HL-60 (cell line): Measurements from ENCODE around the gene FGF12.

Source experiments
- POLR2AphosphoS5 ChIP-seq: IDR thresholded peaks from 2 replicates; pipeline ENCODE4 v1.6.1; 2012; ENCODE audit warnings: low read depth
- TF ChIP-seq, protein P1 (sequence below): IDR thresholded peaks from one replicate; pipeline ENCODE4 v1.5.1; 2011; ENCODE audit warnings: low read length, control low read depth, inconsistent platforms; ENCODE audit not compliant: insufficient read depth

DNA sequence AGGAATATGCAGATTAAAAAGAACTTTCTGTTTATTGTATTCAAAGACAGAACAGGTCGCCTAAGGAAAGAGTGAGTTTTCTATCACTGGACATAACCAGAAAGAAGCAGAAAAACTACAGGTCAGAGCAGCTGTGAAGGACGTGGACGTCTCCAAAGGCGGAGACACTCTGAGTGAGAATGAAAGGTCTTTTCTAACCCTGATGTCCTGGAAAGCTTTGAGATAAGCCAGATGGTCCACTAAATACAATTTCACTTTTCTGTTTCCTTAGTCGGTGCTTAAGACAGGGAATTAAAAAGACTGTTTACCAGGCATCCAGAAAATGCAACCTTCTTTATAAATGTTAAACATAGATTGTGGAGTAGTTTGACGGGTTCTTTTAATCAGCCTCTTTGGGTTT lies 360.4 kb downstream of the FGF12 start:
- TF ChIP-seq, protein P1, sequence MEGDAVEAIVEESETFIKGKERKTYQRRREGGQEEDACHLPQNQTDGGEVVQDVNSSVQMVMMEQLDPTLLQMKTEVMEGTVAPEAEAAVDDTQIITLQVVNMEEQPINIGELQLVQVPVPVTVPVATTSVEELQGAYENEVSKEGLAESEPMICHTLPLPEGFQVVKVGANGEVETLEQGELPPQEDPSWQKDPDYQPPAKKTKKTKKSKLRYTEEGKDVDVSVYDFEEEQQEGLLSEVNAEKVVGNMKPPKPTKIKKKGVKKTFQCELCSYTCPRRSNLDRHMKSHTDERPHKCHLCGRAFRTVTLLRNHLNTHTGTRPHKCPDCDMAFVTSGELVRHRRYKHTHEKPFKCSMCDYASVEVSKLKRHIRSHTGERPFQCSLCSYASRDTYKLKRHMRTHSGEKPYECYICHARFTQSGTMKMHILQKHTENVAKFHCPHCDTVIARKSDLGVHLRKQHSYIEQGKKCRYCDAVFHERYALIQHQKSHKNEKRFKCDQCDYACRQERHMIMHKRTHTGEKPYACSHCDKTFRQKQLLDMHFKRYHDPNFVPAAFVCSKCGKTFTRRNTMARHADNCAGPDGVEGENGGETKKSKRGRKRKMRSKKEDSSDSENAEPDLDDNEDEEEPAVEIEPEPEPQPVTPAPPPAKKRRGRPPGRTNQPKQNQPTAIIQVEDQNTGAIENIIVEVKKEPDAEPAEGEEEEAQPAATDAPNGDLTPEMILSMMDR = no peak
- no peak for TF ChIP-seq POLR2AphosphoS5
